Upper lobe of left lung (tissue), 6 donors: ENCODE measurements around the gene NPHS1. TPM values are rescaled to one million over a fixed set of nuclear protein-coding genes. Genes with fewer than 3 reads are reported as not detected.
A peak's percentile ranks its signal among the peaks of the same experiment; 100 is the strongest.
"Not testable (repeated sequence)": the region's sequence is repeated elsewhere in the genome, so short reads cannot be mapped to it uniquely, and the experiment has no call there.

Source experiments
- ATAC-seq, 2 donors: fragments of 200-7000 bp; cut with Tn5 transposase; one replicate each; pipeline ENCODE4 v1.9.1; 2022; ENCODE audit warnings: mild to moderate bottlenecking in 2 of 2, moderate library complexity in 2 of 2; ENCODE audit not compliant: low FRiP score in 2 of 2
- DNase-seq, 2 donors: peaks; one replicate each; pipeline ENCODE4 v3.0.0-alpha.2; 2019 to 2020
- H3K27ac ChIP-seq, 4 donors: fragments of 200-600 bp; sonication (generic); one replicate each; pipeline ENCODE4 v1.5.1; 2016 to 2019
- H3K27me3 ChIP-seq, 4 donors: fragments of 200-600 bp; sonication (generic); one replicate each; pipeline ENCODE4 v1.5.1; 2017 to 2019
- H3K36me3 ChIP-seq, 4 donors: fragments of 200-600 bp; sonication (generic); one replicate each; pipeline ENCODE4 v1.5.1; 2016 to 2019
- H3K4me1 ChIP-seq, 4 donors: fragments of 200-600 bp; sonication (generic); one replicate each; pipeline ENCODE4 v1.5.1; 2018 to 2019
- H3K4me3 ChIP-seq, 4 donors: fragments of 200-600 bp; sonication (generic); one replicate each; pipeline ENCODE4 v1.5.1; 2017 to 2019; ENCODE audit warnings: mild to moderate bottlenecking in 2 of 4, moderate library complexity in 1 of 4
- H3K9me3 ChIP-seq, 4 donors: fragments of 200-600 bp; sonication (generic); one replicate each; pipeline ENCODE4 v1.5.1; 2018 to 2019
- CTCF ChIP-seq, 6 experiments: fragments of 450-650 bp in 4 of 6; fragments of 200-600 bp in 2 of 6; sonication (generic) in 2 of 6; IDR thresholded peaks; one replicate each; pipeline ENCODE4 v1.5.1; 2016 to 2019; ENCODE audit warnings: antibody characterized with exemption in 6 of 6
- EP300 ChIP-seq, 4 donors: sonication (generic); formaldehyde crosslinking; IDR thresholded peaks; one replicate each; pipeline ENCODE4 v1.5.1; 2017; ENCODE audit warnings: antibody characterized with exemption in 4 of 4, control low read depth in 2 of 4
- POLR2A ChIP-seq, 4 donors: fragments of 450-650 bp; IDR thresholded peaks; one replicate each; pipeline ENCODE4 v1.5.1; 2016 to 2017; ENCODE audit warnings: antibody characterized with exemption in 4 of 4, mild to moderate bottlenecking in 2 of 4
- POLR2AphosphoS5 ChIP-seq, 2 donors: sonication (generic); formaldehyde crosslinking; IDR thresholded peaks; one replicate each; pipeline ENCODE4 v1.5.1; 2017; ENCODE audit warnings: antibody characterized with exemption in 2 of 2
- WGBS, 2 donors: methylation state at CpG; one replicate each; pipeline ENCODE4 v1.1.5; 2017 to 2018; 5-methylcytosine and 5-hydroxymethylcytosine counted together
- total RNA-seq, 6 donors: library from RNA; depleted of rRNA in 4 of 6; stranded (reverse); fragments of >200 nt in 4 of 6; gene quantifications; one replicate each; pipeline versions ENCODE4 v1.1.0 to v1.2.1, GENCODE V29; 2016 to 2021
- donor health status: DM: no; HTN: no; CAD: no; lungs with moderate emphysema.
- donor health status: DM: no; HTN: yes; CAD: no; lungs with severe emphysema.

Gene NPHS1
- total RNA-seq, 6 donors from 2014 or later: not detected

- no peak overlapping the region for H3K27ac ChIP-seq
- H3K36me3 ChIP-seq: peaks cover 19 to 82% (median 59%) of the 10 kb centered on the region in 4 donors
- DNase-seq (no peak), ATAC-seq (no peak)
- no peaks in the 10 kb centered on the region for H3K27me3 ChIP-seq
- H3K9me3 ChIP-seq: no peaks in the 10 kb centered on the region
- TF ChIP-seq CTCF (IDR thresholded peaks at IDR 0.05) (no peak), POLR2AphosphoS5 (IDR thresholded peaks at IDR 0.05) (no peak), POLR2A (IDR thresholded peaks at IDR 0.05) (no peak), EP300 (IDR thresholded peaks at IDR 0.05) (no peak)
- peaks cover 10 to 27% (median 11%) of the 10 kb centered on the region in 4 donors for H3K4me1 ChIP-seq
- 89 to 90% methylated on average over 2 of the region's 2 CpGs for WGBS, 2 donors
- no peak overlapping the region for H3K4me3 ChIP-seq
Observed at GRCh38 chr19:35894342-35894741, 42.0 kb upstream of the NPHS1 start.

GRCh38 chr19:35891819-35892218 is 39.5 kb upstream of the NPHS1 start:
- not testable (repeated sequence) for H3K27ac ChIP-seq, H3K9me3 ChIP-seq, ATAC-seq, H3K4me1 ChIP-seq, H3K27me3 ChIP-seq, H3K4me3 ChIP-seq, DNase-seq
- WGBS, 2 donors: 95 to 97% methylated on average over 3 of the region's 3 CpGs
- H3K36me3 ChIP-seq: peaks cover 30 to 90% (median 76%) of the 10 kb centered on the region in 4 donors

DNA sequence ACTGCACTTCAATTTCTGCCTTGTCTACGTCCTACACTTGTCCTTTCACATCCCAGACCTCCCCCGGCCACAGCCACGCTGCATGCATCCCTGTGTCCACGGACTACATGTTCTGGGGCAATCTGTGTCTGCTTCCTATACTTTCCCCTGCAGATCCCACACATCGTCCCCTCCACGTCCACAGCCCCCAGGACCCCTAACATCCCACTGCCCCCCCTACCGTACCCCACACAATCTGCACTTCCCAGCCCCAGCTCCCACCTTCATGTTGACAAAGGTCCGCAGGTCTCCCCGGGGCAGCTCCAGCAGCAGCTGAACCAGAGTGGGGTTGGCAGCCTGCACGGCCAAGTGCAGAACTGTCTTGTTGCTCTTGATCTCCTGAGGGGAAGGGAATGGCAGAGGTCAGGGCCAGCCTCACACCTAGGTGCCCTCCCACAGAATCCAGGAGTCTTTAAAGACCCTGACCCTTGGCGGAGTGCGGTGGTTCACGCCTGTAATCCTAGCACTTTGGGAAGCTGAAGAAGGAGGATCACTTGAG is 37.9 kb upstream of the NPHS1 start:
- WGBS, 2 donors: 93 to 96% methylated on average over 12 to 13 of the region's 13 CpGs
- Histone ChIP-seq H3K27me3 (no peaks in the 10 kb centered on the region), H3K4me3 (no peak overlapping the region), H3K36me3 (peaks cover 28 to 75% (median 61%) of the 10 kb centered on the region in 4 donors), H3K27ac (no peak overlapping the region), H3K4me1 (no peaks in the 10 kb centered on the region), H3K9me3 (no peaks in the 10 kb centered on the region)
- no peak for TF ChIP-seq CTCF (IDR thresholded peaks at IDR 0.05)
- no peak for TF ChIP-seq POLR2AphosphoS5 (IDR thresholded peaks at IDR 0.05)
- TF ChIP-seq POLR2A (IDR thresholded peaks at IDR 0.05): no peak
- TF ChIP-seq EP300 (IDR thresholded peaks at IDR 0.05): no peak
- DNase-seq: no peak
- ATAC-seq: no peak

DNA sequence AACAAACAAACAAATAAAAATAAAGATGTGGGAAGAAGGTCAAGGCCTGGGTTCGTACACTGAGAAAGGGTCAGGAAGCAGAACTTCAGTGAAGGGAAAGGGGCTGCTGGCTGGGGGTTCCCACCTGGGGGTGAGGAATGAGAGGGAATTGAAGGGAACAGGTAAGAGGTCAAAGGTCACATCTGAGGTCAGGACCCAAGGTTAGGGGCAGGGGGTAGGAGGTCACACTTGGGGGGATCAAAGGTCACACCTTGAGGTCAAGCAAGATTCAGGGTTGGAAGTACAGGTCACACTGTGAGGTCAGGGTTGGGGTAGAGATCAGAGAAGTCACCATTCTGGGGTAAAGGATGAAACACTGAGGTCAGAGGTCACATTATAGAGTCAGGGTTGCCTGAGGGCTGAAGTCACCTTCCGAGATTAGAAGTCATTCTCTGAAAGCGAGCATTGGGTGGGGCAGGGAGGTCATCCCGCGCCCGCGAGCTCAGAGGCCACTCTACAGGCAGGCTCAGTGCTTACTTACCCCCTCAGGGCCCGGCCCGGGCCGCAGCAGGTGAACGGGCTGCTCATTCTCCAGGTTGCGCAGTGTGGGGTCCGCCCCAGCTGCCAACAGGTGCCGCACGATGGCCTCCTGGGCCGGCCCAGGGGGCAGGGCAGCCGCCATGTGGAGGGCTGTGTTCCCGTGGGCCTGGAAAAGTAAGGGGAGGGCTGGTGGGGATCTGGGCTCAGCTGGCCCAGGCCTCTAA is 37.2 kb upstream of the NPHS1 start:
- WGBS, 2 donors: 95% methylated on average over 8 to 9 of the region's 18 CpGs
- no peak overlapping the region for H3K27ac ChIP-seq
- peak in 1 of 2 donors; percentile 6 for ATAC-seq
- H3K4me1 ChIP-seq: no peaks in the 10 kb centered on the region
- H3K9me3 ChIP-seq: no peaks in the 10 kb centered on the region
- peaks cover 24 to 68% (median 58%) of the 10 kb centered on the region in 4 donors for H3K36me3 ChIP-seq
- no peak for TF ChIP-seq POLR2A (IDR thresholded peaks at IDR 0.05)
- no peak for TF ChIP-seq POLR2AphosphoS5 (IDR thresholded peaks at IDR 0.05)
- no peak for TF ChIP-seq CTCF (IDR thresholded peaks at IDR 0.05)
- TF ChIP-seq EP300 (IDR thresholded peaks at IDR 0.05): no peak
- no peak overlapping the region for H3K4me3 ChIP-seq
- H3K27me3 ChIP-seq: no peaks in the 10 kb centered on the region
- peak in 1 of 2 donors; percentile 80 for DNase-seq

- peaks cover 24 to 58% (median 49%) of the 10 kb centered on the region in 4 donors for H3K36me3 ChIP-seq
- H3K9me3 ChIP-seq: no peaks in the 10 kb centered on the region
- no peak overlapping the region for H3K27ac ChIP-seq
- no peaks in the 10 kb centered on the region for H3K4me1 ChIP-seq
- DNase-seq (peak in 1 of 2 donors; percentile 53), ATAC-seq (no peak)
- TF ChIP-seq CTCF (IDR thresholded peaks at IDR 0.05) (no peak), POLR2AphosphoS5 (IDR thresholded peaks at IDR 0.05) (no peak), POLR2A (IDR thresholded peaks at IDR 0.05) (no peak), EP300 (IDR thresholded peaks at IDR 0.05) (no peak)
- WGBS, 2 donors: 93 to 97% methylated on average over 9 of the region's 9 CpGs
- H3K4me3 ChIP-seq: no peak overlapping the region
- no peaks in the 10 kb centered on the region for H3K27me3 ChIP-seq
Observed at GRCh38 chr19:35888398-35888797, 36.1 kb upstream of the NPHS1 start.
